Activated T-cell treated with anti-CD3 and anti-CD28 coated beads for 48 hours (primary cell): Measurements from ENCODE around the gene TMEM182.
A peak's percentile ranks its signal among the peaks of the same experiment; 100 is the strongest.

Experiments
- DNase-seq: peaks from one replicate; pipeline ENCODE4 v3.0.0-alpha.2; 2020; ENCODE audit warnings: low read depth

Gene TMEM182

DNA sequence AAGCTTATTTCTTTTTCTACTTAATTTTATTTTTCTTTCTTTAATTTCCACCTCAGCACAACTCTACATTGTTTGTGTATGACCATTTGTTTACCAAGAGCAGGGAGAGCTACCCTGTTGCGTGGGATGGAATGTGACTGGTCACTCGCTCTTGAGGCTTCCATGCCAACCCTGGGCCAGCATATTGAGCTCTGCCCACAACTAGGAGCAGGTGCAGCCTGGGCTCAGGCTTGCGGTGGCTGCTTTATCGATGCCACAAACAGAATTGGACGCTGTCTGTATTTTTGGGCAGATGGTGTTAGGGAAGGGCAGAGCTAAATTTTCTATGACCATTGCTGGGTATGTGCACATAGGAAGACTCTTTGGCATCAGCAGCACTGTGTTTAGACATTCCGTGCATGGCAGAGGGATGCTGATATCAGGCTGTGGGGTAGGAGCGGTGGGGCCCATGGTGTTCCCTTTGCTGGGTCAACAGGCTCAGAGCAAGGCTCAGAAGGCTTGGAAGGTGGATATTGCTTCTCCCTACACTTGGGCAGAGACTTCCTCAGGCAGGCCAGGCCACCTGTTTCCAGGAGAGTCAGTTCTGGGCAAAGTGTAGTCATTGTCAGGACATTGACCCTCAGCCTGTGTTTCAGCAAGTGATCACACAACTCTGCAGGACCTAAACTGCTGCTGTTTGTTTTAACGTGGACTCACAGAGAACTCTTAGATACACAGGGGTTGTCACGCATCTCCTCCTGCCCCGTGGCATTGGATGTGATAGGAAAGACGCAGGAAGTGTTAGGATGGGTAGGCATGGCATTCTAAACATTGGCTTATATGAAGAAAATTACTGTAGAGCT lies 40.2 kb downstream of the TMEM182 start:
- no peak for DNase-seq

DNA sequence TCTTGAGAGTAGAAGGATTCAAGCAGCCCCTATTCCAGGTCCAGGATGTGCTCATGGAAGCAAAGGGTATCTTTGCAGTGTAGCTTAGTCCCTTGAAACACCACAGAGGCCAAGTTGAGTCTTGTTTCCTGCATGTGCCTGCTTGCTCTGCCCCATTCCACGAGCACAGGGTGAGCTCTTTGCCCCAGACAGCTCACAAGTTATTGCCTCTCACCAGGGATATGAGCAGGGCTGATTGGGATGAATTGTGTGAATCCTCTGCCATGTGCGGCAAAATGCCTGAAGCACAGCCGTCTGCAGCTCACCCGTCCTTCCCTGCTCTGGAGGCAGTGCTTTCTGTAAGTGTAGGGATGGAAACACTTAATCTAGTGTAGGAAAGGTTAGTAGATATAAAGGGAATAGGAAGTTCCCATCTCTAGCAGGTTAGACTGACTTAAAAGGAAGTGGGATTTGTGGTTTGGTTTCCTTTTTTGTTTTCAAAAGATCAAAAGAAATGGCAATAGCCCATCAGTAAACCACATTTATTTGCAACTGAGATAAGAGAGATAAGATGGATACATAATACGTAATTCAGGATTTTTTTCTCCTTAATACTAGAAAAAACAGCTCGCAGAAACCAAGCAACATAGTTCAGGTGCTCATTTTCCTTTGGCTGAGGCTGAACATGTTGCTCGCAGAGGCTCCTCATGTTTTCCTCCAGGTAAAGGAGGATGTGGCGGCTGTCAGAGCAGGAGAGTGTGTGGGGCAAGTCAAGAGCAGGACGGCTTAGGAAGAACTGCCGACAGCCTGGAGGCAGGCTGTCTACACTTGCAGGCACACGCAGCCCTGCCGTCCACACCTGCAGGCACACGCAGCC lies 41.4 kb downstream of the TMEM182 start:
- DNase-seq, result no peak

DNA sequence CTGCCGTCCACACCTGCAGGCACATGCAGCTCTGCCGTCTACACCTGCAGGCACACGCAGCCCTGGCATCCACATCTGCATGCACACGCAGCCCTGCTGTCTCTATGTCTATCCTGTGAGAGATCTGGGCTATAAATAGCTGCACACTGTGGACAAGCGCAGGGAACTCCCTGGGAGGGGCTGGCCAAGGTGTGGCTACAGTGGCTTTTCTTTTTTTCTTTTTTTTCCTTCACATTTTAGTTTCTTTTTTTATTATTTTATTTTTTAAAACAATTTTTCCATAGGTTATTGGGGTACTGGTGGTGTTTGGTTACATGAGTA lies 42.0 kb downstream of the TMEM182 start:
- no peak for DNase-seq

DNA sequence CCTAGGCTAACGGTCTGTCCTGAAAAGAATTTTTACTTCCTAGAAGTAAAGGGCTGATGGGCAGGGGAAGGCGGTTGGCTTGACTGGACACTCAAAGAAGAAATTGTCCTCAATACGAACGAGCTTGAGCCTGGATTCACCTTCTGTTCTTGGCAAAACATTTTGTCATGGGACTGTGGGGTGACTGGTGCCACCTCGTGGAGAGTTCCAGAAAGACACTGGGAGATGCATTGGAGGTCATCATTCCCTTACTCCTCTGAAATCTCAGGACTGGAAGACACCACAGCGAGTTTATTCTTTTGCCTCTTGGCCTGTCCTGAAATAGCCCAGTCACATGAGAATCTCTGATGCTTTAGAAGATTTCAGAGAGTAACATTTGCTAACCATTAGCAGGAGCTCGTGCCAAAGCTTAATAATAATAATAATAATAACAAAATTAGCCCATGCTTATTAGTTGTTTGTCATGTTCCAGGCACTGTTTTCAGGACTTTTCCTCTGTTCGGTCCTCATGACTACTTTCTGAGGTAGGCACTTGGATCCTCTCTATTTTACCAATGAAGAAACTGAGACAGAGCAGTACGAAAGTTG lies 44.5 kb downstream of the TMEM182 start:
- DNase-seq, result peak; percentile 31

DNA sequence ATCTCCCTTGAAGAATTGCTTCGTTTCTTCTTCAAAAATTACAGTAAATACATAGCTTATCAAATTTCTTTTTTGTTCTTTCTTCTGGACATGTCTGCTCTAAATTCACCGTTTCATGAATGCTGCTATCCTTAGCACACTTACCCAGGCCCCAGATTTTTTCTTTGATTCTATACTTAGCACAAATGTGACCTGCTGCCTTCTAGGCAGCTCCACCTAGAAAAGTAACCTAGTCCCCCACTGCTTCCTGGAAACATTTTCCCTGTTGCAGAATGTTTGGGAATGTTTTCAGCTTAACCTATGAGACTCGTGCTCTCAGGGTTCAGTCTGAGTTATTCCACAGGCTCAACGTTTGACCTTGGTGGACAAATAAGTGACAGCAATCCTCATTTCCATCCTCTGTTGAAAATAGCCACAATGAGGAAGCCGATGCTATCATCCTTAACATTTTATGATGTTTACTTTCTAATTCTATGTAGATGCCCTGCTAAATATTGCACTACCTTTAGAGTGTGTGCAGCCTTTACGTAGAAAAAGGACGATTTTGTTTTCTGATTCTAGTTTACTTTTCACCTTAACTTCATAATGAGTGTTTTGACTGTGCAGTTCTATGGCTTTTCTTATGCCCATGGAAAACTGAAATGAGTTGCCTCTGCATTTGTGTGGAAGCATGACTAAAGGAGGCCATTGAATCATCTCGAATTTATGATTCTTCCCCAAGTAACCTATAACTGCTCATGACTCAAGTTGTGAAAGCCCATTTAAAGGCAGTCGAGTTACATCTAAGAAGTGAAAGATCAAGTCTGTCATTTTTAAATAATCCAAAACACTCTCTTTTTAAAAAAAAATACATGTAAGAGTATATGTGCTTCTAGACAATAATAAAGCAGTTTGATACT lies 47.7 kb downstream of the TMEM182 start:
- DNase-seq, result no peak

DNA sequence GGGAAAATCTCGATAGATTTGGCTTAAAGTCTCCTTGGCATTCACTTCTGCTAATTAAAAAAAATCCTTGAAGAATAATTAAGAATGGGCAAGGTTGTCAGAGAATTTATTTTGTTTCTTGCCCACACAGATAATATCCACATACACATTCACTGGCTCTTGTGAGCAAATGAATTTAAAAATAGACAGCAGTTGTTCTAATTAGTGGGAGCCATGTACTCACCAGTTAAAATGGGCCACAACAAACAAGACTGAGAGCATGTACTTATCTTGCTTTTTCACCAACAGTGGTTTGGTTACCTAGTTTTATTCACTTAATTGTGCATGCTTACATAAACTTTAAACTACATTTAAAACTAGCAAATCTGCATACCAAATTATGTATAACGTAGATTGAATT lies 53.5 kb downstream of the TMEM182 start:
- no peak for DNase-seq

DNA sequence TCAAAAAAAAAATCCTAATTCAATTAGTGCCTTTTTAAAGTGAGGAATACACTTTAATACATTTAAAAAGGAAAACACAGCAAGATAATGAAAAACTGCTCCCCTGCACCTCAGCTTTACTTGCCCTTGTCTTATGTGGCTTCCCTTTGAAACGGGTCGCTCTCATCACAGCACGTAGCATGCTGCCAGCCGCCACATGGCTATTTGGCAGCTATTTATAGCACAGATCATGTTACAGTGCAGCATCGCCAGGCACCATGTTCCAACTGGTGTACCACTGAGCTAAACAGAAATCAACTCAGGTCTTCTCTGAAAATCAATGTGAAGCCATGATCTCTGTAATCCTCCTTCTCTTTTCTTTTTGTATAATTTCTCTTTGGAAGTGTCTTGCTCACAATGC lies 65.1 kb downstream of the TMEM182 start:
- DNase-seq, result no peak

DNA sequence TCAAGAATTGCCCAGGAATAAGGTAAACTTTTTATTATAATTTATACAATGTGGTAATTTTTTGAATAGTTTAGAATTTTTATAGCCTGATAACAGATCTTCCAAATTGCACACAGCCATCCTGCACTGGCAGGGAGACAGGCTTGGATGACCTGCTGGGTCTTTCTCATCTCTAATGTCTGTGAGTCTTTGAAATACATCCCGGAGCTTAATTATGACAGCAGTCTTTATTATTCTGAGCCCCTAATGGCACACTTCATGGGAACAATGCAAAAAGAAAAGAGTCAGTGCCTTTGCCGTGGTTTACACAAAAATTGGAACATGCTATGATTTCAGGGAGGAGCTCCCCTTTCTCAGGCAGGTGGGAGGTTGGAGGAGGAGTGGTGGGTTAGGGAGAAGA lies 71.0 kb downstream of the TMEM182 start:
- DNase-seq, result no peak

DNA sequence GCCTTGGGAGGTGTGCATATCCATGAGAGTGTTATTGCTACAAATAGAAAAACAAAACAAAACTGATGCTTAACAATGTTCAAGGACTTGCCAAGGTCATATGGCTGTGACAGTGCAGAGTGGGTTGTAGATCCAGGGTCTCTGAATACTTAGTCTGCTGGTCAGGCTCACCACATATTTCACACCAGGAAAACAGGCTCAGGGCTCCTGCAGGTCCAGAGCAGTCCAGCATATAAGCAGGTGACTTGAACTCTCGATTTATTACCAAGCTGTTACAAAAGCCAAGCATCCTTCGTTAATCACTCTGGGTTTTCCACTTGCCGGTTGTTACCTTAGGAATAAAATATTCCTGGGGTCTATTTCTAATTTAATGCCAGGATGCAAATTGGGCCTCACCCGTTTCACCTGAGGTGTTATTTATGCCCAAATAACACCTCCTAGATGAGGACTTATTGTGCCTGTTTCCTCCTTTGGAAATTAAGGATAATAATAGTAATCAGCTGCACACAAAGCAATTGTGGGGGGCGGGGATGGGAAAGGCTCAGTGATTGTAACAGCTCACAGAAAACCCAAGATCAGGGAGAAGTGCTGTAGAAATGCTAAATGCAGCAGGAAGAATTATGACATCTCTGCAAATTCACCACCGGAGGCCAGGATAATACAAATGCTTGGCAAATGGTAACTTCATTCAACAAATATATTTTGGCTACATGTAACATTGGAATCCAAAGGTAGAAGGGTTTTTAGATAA lies 72.9 kb downstream of the TMEM182 start:
- DNase-seq, result no peak

DNA sequence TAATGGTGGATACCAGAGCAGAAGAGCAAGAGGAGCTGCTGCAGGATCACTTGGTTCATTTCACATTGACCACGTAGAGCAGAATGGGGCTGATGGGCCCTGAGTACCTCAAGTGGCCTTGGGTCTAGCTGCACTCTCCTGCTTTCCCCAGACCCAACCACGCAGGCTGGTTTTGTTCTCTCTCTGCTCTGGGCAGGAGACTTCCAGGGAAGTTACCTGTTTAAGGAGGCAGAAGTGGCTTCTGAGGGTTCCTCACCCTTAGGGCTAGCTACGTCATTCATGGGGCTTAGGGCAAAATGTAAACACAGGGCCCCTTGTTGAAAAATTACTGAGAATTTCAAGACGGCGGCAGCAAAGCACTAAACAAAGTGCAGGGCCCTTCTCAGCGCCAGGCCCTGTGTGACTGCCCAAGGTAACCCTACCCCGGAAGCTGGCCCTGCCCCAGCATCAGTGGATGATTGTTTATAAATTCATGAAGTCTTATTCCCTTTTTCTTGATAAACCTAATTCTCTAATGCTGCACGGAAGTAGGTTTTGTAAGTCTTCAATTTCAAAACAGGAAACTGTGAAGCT lies 75.9 kb downstream of the TMEM182 start:
- no peak for DNase-seq

DNA sequence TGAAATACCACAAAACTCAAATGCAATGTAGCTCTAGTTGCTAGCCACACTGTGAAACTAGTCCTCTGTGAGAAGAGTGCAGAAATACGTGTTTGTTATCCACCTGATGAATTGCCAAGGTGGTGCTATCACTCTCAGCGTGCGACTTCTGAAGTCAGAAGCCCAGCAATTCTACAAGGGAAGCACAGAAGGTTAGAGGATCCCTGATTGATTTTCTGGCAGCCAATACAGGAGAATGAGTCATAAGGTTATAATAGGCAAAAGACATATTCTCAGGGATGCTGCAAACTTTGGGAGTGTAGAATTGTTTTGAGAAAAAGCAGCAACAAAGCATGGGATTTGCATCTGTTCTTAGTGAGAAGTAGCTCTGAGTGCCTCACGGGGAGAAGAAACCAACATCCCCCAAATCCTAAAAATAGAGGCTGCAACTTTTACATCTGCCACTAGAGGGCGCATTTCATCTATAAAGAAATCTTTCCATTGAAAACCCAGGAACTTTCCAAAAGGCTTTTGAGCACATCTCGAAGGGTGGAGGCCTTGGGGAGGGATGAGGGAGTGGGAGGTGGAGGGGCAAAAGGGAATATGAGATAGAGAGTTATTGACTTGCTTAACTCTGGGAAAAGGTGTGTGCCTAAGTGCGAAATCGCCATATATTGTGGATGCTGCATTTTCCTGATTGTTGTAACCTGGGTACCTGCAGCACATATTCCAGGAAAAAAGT lies 78.0 kb downstream of the TMEM182 start:
- DNase-seq, result no peak

DNA sequence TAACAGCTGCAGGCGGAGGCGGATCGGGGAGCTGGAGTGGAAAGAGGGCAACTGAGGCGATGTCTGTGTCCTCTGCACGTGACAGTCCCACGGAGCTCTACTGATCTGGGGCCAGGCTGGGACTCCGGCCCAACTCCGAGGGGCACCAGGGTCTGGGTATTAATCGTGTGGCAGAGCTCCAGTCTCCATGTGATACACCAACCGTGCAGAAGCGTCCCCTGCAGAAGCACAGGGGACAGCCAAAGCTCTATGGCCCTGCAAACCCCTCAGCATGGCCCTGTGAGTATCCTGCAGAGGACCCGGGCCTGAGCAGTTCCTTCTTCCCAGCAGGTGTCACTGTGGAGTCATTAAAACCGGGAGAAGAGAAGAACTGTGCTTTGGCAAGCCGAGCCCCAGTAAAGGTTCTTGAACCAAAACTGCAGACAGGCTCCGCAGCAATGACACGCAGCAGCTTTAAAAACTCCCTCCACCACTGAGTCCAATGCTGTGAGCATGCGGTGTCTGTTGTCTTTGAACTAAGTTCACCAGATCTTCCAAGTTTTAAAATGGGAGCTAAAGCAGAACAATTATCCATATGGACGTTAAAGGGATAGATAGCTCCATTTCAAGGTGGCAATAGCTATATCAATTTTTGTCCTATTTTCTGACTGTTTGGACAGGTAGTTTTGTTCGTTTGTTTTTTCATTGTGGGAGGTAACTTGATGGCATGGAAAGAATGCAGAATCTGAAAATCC lies 79.4 kb downstream of the TMEM182 start:
- peak; percentile 7 for DNase-seq

DNA sequence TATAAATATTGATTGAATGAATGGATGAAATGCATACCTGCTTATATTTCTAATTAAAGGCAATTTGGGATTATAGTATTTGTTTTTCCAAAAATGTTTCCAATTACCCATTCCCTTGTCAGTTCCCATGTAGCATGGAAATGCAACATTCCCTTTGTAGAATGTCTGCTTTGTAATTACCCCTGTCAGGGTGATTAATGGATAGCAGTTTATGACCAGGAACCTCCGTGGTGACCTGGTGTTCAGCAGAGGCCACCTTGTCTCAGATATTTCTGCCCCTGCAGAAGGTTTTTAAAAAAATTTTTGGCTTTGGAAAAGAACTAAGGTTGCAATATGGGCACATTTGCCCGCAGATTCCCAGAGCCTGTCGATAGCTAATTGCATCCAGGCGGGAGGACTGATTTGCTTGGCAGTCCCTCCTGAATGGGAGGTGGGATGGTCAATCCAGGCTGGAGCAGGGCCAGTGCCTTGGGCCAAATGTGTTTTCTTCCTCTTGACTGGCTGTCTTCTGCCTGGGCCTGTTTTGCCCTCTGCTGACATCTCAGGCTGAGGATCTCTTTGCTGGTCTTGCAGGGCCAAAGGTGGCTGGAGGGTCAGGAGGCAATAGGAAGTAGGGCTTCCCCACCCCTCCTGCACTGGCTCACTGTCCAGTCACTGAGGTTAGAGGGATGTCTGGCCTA lies 82.1 kb downstream of the TMEM182 start:
- no peak for DNase-seq

DNA sequence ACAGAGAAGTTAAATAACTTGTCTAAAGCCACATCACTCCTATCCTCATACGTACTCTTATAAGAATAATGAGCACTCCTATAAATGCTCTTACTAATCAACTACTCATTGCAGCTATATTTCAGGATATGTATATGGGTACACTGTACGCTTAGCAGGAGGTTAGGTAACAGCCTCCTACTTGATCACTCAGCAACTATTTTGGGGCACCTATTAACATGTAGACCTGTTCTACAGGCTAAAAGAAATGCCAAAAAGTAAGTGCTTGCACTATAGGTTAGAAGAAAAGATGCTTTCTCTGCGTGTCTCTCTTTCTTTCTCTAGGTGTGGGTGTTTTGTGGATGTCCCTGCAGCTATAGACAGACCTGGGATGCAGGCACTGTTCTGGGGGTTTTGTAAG lies 83.1 kb downstream of the TMEM182 start:
- no peak for DNase-seq

DNA sequence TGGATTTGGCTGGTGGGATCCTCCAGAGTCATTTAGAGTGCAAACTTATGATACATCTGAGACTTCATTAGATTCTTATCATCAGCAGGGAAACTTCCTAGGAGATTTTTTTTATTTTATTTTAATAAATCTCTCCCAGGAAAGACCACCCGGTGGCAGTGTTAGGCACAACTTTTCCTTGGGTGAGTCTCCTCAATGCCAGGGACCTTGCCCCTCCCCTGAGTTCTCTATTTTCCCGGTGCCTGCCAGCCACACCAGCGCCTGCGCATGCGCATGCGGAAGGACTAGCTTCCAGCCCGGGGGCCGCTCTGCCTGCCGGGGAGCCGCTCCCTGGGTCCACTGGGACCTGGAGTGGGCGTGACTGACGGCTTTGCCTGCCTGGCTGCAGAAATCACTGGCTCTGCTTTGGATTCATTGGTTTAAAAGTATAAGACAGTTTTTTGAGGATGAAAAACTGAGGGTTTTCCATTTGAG lies 86.6 kb downstream of the TMEM182 start:
- peak; percentile 25 for DNase-seq

DNA sequence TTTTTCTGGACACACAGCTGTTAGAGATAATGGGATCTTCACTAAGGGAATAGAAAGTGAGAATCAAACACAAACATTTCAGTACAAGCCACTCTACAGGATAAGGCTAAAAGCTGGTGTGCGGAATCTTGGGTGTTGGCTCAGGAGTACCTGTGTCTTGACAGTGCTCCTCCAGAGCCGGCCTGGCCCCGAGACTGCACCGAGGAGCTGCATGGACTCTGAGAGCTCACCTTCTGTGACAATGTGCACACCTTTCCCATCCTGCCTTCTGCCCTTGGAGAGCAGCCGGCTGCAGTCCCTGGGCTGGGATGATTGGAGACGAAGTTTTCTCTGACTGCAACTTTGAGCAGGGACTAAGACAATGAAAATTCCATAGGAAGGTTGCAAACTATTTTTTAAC lies 89.1 kb downstream of the TMEM182 start:
- DNase-seq, result no peak

DNA sequence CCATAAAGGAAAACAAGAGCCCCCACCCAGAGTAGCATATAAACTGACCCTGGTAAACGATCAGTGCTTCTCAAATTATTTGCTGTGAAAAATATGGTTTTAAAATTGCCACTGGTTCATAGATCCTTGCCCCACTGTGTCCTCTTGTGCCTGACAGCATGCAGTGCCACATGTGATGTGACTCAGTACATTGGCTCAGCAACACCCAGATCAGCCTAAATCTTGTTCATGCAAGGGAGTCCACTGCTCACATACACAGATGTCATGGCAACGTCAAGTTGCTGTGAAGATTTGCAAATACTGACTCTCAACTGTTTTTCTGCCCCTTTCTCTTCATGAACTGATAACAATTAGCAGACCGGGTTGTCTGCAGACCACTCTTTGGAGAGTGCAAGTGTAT lies 91.0 kb downstream of the TMEM182 start:
- DNase-seq, result no peak
